MM.1S (cell line): Measurements from ENCODE around the gene XPO6.

Experiments used
- EZH2 ChIP-seq: fragments of 300-600 bp; sonication (generic); optimal IDR thresholded peaks from 2 replicates; pipeline ENCODE3; 2017; ENCODE audit warnings: low read depth, mild to moderate bottlenecking, antibody characterized with exemption, low read length, mixed read lengths
- TF ChIP-seq, protein P1 (sequence below): fragments of 300-600 bp; sonication (generic); IDR thresholded peaks from 2 replicates; pipeline ENCODE4 v1.5.1; 2016; ENCODE audit warnings: antibody characterized with exemption, low read length, mixed read lengths

DNA sequence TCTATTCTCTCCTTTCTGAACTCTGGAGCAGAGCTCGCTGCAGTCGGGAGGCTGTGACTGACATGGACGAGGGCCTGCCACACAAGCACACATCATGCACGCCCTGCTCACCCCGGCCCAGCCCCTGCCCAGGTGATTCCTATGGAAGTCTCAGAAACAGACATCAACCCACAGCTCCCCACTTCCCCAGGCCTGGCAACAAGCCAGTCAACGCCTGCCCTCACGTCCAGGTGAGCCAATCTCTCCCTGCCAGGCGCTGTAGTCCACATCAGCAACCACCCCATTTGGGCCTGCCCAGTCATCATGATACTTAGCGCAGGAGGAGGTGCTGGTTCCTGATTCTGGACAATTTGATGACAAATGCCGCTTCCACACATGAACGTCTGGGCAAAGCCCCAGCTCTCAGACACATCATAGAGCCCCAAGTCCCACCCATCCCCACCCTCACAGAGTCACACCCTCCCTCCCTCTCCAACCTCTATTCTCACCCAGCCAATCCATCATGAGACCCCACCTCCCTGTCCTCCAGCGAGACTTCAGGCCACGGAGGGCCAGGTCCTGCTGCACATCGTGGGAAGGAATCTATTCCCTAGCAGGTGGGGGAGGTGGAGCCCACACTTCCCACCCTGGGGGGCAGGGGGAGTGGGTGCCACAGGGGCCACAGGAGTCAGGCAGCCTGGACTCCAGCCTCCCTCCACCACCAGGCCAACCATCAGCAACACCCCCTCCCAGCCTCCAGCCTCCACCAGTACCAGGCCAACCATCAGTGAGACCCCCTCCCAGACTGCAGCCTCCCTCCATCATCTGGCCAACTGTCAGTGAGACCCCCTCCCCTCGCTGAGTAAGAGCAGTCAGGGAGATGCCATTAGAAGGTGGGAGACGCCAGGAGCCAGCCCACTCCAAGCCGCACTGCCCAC lies 114.5 kb downstream of the XPO6 start:
- TF ChIP-seq EZH2, result no peak
- TF ChIP-seq, protein P1, sequence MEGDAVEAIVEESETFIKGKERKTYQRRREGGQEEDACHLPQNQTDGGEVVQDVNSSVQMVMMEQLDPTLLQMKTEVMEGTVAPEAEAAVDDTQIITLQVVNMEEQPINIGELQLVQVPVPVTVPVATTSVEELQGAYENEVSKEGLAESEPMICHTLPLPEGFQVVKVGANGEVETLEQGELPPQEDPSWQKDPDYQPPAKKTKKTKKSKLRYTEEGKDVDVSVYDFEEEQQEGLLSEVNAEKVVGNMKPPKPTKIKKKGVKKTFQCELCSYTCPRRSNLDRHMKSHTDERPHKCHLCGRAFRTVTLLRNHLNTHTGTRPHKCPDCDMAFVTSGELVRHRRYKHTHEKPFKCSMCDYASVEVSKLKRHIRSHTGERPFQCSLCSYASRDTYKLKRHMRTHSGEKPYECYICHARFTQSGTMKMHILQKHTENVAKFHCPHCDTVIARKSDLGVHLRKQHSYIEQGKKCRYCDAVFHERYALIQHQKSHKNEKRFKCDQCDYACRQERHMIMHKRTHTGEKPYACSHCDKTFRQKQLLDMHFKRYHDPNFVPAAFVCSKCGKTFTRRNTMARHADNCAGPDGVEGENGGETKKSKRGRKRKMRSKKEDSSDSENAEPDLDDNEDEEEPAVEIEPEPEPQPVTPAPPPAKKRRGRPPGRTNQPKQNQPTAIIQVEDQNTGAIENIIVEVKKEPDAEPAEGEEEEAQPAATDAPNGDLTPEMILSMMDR, result no peak
